ENCODE measurements around the gene BEAN1.

DNA sequence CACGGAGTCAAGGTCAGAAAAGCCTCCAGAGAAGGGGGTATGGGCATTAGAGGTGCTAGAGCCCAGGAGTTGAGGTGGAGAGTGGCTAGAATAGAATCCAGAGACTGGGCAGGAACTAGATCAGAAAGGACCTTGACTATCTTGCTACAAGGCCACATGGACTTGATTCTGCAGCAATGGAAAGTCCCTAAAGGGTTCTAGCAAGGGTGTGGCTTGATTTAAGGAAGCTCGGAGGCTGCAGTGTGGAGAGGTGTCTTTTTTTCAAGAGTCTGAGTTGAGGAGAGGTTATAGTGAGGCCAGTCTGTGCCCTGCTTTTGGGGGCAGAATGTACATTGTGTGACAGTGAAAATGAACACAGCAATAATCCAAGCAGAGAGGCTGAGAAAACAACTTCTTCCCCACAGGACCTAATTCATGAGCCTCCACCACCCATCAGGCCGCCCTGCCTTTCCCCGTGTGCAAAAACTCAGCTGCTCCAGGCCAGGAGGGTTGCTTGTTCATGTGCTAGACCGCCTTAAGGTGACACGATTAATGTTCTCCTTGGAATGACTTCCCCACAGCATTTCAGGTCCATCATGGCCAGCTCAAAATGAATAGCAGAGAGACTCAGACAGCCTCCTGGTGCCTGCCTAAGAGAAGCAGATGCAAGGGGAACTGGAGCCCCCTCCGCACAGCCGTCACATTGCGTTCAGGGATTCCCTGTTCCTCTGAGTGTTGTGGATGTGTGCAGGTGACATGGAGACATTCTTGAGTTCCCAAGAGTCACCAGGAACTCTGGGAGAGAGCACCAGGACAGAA is 8.7 kb upstream of the BEAN1 start:
- TF ChIP-seq SIN3A (IDR thresholded peaks at IDR 0.05; ENCODE audit: low read depth) (no peak), POLR2A (IDR thresholded peaks at IDR 0.05; ENCODE audit: borderline replicate concordance, extremely low read depth, insufficient read depth, insufficient read length) (no peak)

Measured in HCT116 (cell line).